Mesenchymal stem cell (in vitro differentiated cells and primary cell): Measurements from ENCODE around the gene TSPAN9.

Experiments
- DNase-seq: peaks from one replicate; pipeline ENCODE4 v3.0.0-alpha.2; 2013
- H2AFZ ChIP-seq: one replicate; pipeline ENCODE4 v1.6.1; 2013; ENCODE audit warnings: low read depth, mild to moderate bottlenecking, control low read depth, inconsistent platforms, low read length, moderate library complexity
- H2AK5ac ChIP-seq: 2 replicates; pipeline ENCODE4 v1.6.1; 2013; ENCODE audit warnings: low read length, moderate library complexity, mild to moderate bottlenecking, inconsistent platforms; ENCODE audit not compliant: severe bottlenecking
- H2BK120ac ChIP-seq: one replicate; pipeline ENCODE4 v1.6.1; 2013; ENCODE audit warnings: low read depth, mild to moderate bottlenecking, inconsistent platforms, low read length, moderate library complexity
- H2BK12ac ChIP-seq, 2 experiments: one replicate each; pipeline ENCODE4 v1.6.1; 2013; ENCODE audit warnings: inconsistent platforms in 2 of 2, low read length in 2 of 2, mild to moderate bottlenecking in 2 of 2, moderate library complexity in 2 of 2, control low read depth in 1 of 2
- H2BK15ac ChIP-seq: one replicate; pipeline ENCODE4 v1.6.1; 2013; ENCODE audit warnings: mild to moderate bottlenecking, low read depth, inconsistent platforms; ENCODE audit not compliant: poor library complexity, severe bottlenecking
- H2BK5ac ChIP-seq: 2 replicates; pipeline ENCODE4 v1.6.1; 2013; ENCODE audit warnings: low read depth, mild to moderate bottlenecking, low read length, control low read depth, inconsistent platforms; ENCODE audit not compliant: poor library complexity, severe bottlenecking
- H3K14ac ChIP-seq, 2 experiments: one replicate each; pipeline ENCODE4 v1.6.1; 2013; ENCODE audit warnings: inconsistent platforms in 2 of 2, low read length in 2 of 2, control low read depth in 1 of 2, mild to moderate bottlenecking in 1 of 2, moderate library complexity in 1 of 2
- H3K18ac ChIP-seq, 2 experiments: one replicate each; pipeline ENCODE4 v1.6.1; 2013; ENCODE audit warnings: inconsistent platforms in 2 of 2, low read length in 2 of 2, control low read depth in 1 of 2, low read depth in 1 of 2, mild to moderate bottlenecking in 1 of 2
- H3K23ac ChIP-seq, 2 experiments: one replicate each; pipeline ENCODE4 v1.6.1; 2013; ENCODE audit warnings: inconsistent platforms in 2 of 2, low read length in 2 of 2, mild to moderate bottlenecking in 2 of 2, moderate library complexity in 2 of 2, control low read depth in 1 of 2
- H3K27ac ChIP-seq: 2 replicates; pipeline ENCODE4 v1.5.1; 2013; ENCODE audit warnings: mild to moderate bottlenecking, moderate library complexity, low read length, control low read depth, inconsistent platforms; ENCODE audit not compliant: poor library complexity, severe bottlenecking
- H3K27me3 ChIP-seq, 2 experiments: 2 replicates each; pipeline versions ENCODE4 v1.6.1 to v1.7.0; 2013; ENCODE audit warnings: low read length in 2 of 2, mild to moderate bottlenecking in 2 of 2, moderate library complexity in 2 of 2, control low read depth in 1 of 2, inconsistent platforms in 1 of 2; ENCODE audit not compliant: control insufficient read depth in 1 of 2, insufficient read depth in 1 of 2
- H3K36me3 ChIP-seq, 2 experiments: 2 replicates each; pipeline versions ENCODE4 v1.6.1 to v1.7.0; 2013; ENCODE audit warnings: low read length in 2 of 2, control low read depth in 1 of 2, inconsistent platforms in 1 of 2, low read depth in 1 of 2, mild to moderate bottlenecking in 1 of 2; ENCODE audit not compliant: insufficient read depth in 2 of 2, control insufficient read depth in 1 of 2
- H3K4ac ChIP-seq, 2 experiments: one replicate each; pipeline ENCODE4 v1.6.1; 2013; ENCODE audit warnings: inconsistent platforms in 2 of 2, low read length in 2 of 2, mild to moderate bottlenecking in 2 of 2, moderate library complexity in 2 of 2, control low read depth in 1 of 2, low read depth in 1 of 2
- H3K4me1 ChIP-seq: 2 replicates; pipeline ENCODE4 v1.6.1; 2013; ENCODE audit warnings: low read depth, low read length, control low read depth; ENCODE audit not compliant: control insufficient read depth, insufficient read depth
- H3K4me2 ChIP-seq: 2 replicates; pipeline ENCODE4 v1.6.1; 2013; ENCODE audit warnings: low read length, mild to moderate bottlenecking, inconsistent platforms; ENCODE audit not compliant: poor library complexity, severe bottlenecking
- H3K4me3 ChIP-seq, 2 experiments: 2 replicates each; pipeline versions ENCODE4 v1.5.1 to v1.7.0; 2013; ENCODE audit warnings: low read length in 2 of 2, mild to moderate bottlenecking in 2 of 2, control low read depth in 1 of 2, low read depth in 1 of 2; ENCODE audit not compliant: insufficient read depth in 1 of 2
- H3K79me1 ChIP-seq: replicated peaks from 2 replicates; pipeline ENCODE4 v1.6.1; 2013; ENCODE audit warnings: mild to moderate bottlenecking, control low read depth, low read length, inconsistent platforms; ENCODE audit not compliant: poor library complexity, severe bottlenecking
- H3K9ac ChIP-seq: 2 replicates; pipeline ENCODE4 v1.7.0; 2013; ENCODE audit warnings: mild to moderate bottlenecking, low read length, moderate library complexity
- H3K9me3 ChIP-seq: 2 replicates; pipeline ENCODE4 v1.7.0; 2013; ENCODE audit warnings: mild to moderate bottlenecking, low read length; ENCODE audit not compliant: control insufficient read depth
- H4K8ac ChIP-seq: one replicate; pipeline ENCODE4 v1.6.1; 2013; ENCODE audit warnings: inconsistent platforms, mild to moderate bottlenecking, low read length, moderate library complexity
- H4K91ac ChIP-seq: one replicate; pipeline ENCODE4 v1.6.1; 2013; ENCODE audit warnings: mild to moderate bottlenecking, low read length, inconsistent platforms
- WGBS: methylation state at CpG from one replicate; pipeline ENCODE4 v1.1.7; 2013; ENCODE audit warnings: mixed read lengths; 5-methylcytosine and 5-hydroxymethylcytosine counted together

The TSPAN9 gene

GRCh38 chr12:3273409-3273853 is 196.3 kb downstream of the TSPAN9 start:
- no peak overlapping the region for H2AK5ac ChIP-seq
- no peak overlapping the region for H2BK12ac ChIP-seq
- no peak overlapping the region for H3K23ac ChIP-seq
- H3K14ac ChIP-seq = peak overlapping the region in 1 of 2 experiments; percentile 68
- no peak overlapping the region for H3K18ac ChIP-seq
- H3K4me2 ChIP-seq = no peak overlapping the region
- peaks cover 30% of the 10 kb centered on the region for H3K4me1 ChIP-seq
- no peak overlapping the region for H3K27ac ChIP-seq
- 58% methylated on average over 7 of the region's 7 CpGs for WGBS
- peaks cover 0 to 20% of the 10 kb centered on the region in 2 experiments for H3K27me3 ChIP-seq
- H2BK15ac ChIP-seq = no peak overlapping the region
- no peak overlapping the region for H2AFZ ChIP-seq
- H3K9me3 ChIP-seq = no peaks in the 10 kb centered on the region
- no peak overlapping the region for H3K4ac ChIP-seq
- H3K4me3 ChIP-seq = no peak overlapping the region
- no peak overlapping the region for H3K9ac ChIP-seq
- H4K8ac ChIP-seq = peak overlapping the region; percentile 52
- peaks cover 16% of the 10 kb centered on the region for H3K79me1 ChIP-seq
- no peak overlapping the region for H2BK120ac ChIP-seq
- no peak overlapping the region for H4K91ac ChIP-seq
- H2BK5ac ChIP-seq = no peak overlapping the region
- peak; percentile 29 for DNase-seq
- peaks cover 0 to 21% of the 10 kb centered on the region in 2 experiments for H3K36me3 ChIP-seq

- no peak overlapping the region for H2BK5ac ChIP-seq
- H3K9ac ChIP-seq = no peak overlapping the region
- H4K91ac ChIP-seq = peak overlapping the region; percentile 28
- H3K27me3 ChIP-seq = peaks cover 0 to 17% of the 10 kb centered on the region in 2 experiments
- H3K4me1 ChIP-seq = peaks cover 28% of the 10 kb centered on the region
- no peak overlapping the region for H2BK120ac ChIP-seq
- H3K79me1 ChIP-seq = peaks cover 16% of the 10 kb centered on the region
- peaks cover 0 to 28% of the 10 kb centered on the region in 2 experiments for H3K36me3 ChIP-seq
- no peak overlapping the region for H3K14ac ChIP-seq
- H2BK15ac ChIP-seq = no peak overlapping the region
- H3K27ac ChIP-seq = no peak overlapping the region
- H3K18ac ChIP-seq = no peak overlapping the region
- H3K9me3 ChIP-seq = no peaks in the 10 kb centered on the region
- no peak overlapping the region for H2AFZ ChIP-seq
- WGBS = 93% methylated on average over 13 of the region's 13 CpGs
- DNase-seq = no peak
- no peak overlapping the region for H4K8ac ChIP-seq
- H3K4me3 ChIP-seq = no peak overlapping the region
- H2BK12ac ChIP-seq = no peak overlapping the region
- no peak overlapping the region for H3K4ac ChIP-seq
- no peak overlapping the region for H3K23ac ChIP-seq
- H3K4me2 ChIP-seq = no peak overlapping the region
- H2AK5ac ChIP-seq = peak overlapping the region; percentile 47
Observed at GRCh38 chr12:3274664-3275063, 197.5 kb downstream of the TSPAN9 start.

GRCh38 chr12:3275171-3276041 is 198.2 kb downstream of the TSPAN9 start:
- H3K9ac ChIP-seq = no peak overlapping the region
- no peak overlapping the region for H3K4me3 ChIP-seq

GRCh38 chr12:3276226-3276625 is 199.0 kb downstream of the TSPAN9 start:
- Histone ChIP-seq H3K4ac (no peak overlapping the region), H3K27me3 (peaks cover 0 to 13% of the 10 kb centered on the region in 2 experiments), H3K79me1 (peaks cover 16% of the 10 kb centered on the region)

More at GRCh38 chr12:3275171-3276041, 198.2 kb downstream of the TSPAN9 start:
- Histone ChIP-seq H3K14ac (no peak overlapping the region), H4K91ac (no peak overlapping the region), H2BK15ac (no peak overlapping the region), H2BK120ac (no peak overlapping the region), H3K23ac (no peak overlapping the region), H2BK12ac (no peak overlapping the region), H3K9me3 (no peaks in the 10 kb centered on the region), H4K8ac (no peak overlapping the region), H3K36me3 (peaks cover 0 to 35% of the 10 kb centered on the region in 2 experiments), H3K79me1 (peaks cover 15% of the 10 kb centered on the region), H3K4ac (no peak overlapping the region), H2AK5ac (no peak overlapping the region), H2BK5ac (no peak overlapping the region), H3K27ac (no peak overlapping the region), H3K4me2 (no peak overlapping the region), H2AFZ (no peak overlapping the region), H3K4me1 (peaks cover 27% of the 10 kb centered on the region), H3K27me3 (peaks cover 0 to 13% of the 10 kb centered on the region in 2 experiments), H3K18ac (no peak overlapping the region)
- 38% methylated on average over 28 of the region's 29 CpGs for WGBS
- DNase-seq = peak; percentile 61

More at GRCh38 chr12:3276226-3276625, 199.0 kb downstream of the TSPAN9 start:
- H4K8ac ChIP-seq = no peak overlapping the region
- no peak overlapping the region for H2AK5ac ChIP-seq
- no peak overlapping the region for H2BK5ac ChIP-seq
- peaks cover 0 to 43% of the 10 kb centered on the region in 2 experiments for H3K36me3 ChIP-seq
- WGBS = 88% methylated on average over 14 of the region's 14 CpGs
- peaks cover 26% of the 10 kb centered on the region for H3K4me1 ChIP-seq
- H3K9me3 ChIP-seq = no peaks in the 10 kb centered on the region
- H3K4me3 ChIP-seq = no peak overlapping the region
- H2BK12ac ChIP-seq = no peak overlapping the region
- no peak for DNase-seq
- H3K18ac ChIP-seq = no peak overlapping the region
- no peak overlapping the region for H2AFZ ChIP-seq
- no peak overlapping the region for H3K14ac ChIP-seq
- H2BK15ac ChIP-seq = no peak overlapping the region
- no peak overlapping the region for H2BK120ac ChIP-seq
- no peak overlapping the region for H3K23ac ChIP-seq
- H4K91ac ChIP-seq = no peak overlapping the region
- H3K27ac ChIP-seq = no peak overlapping the region
- no peak overlapping the region for H3K4me2 ChIP-seq
- no peak overlapping the region for H3K9ac ChIP-seq
